Neural progenitor cell (in vitro differentiated cells): ENCODE results near the gene CSF1R. TPM values are rescaled to one million over a fixed set of nuclear protein-coding genes. Genes with fewer than 3 reads are reported as not detected.

Experiments used
- DNase-seq: peaks from one replicate; pipeline ENCODE4 v3.0.0-alpha.2; 2016; ENCODE audit warnings: low spot score
- H2AFZ ChIP-seq: fragments of 200-600 bp; sonication (generic); replicated peaks from 2 replicates; pipeline ENCODE4 v1.6.1; 2016; ENCODE audit warnings: antibody characterized with exemption
- H3F3A ChIP-seq: fragments of 200-600 bp; sonication (generic); 2 replicates; pipeline ENCODE4 v1.6.1; 2016; ENCODE audit warnings: antibody characterized with exemption, low read depth
- H3K27ac ChIP-seq: fragments of 200-600 bp; sonication (generic); 2 replicates; pipeline ENCODE4 v1.5.1; 2016; ENCODE audit warnings: mild to moderate bottlenecking
- H3K27me3 ChIP-seq: fragments of 200-600 bp; sonication (generic); 2 replicates; pipeline ENCODE4 v1.6.1; 2016; ENCODE audit warnings: mild to moderate bottlenecking, moderate library complexity
- H3K36me3 ChIP-seq: fragments of 200-600 bp; sonication (generic); 2 replicates; pipeline ENCODE4 v1.5.1; 2016
- H3K4me1 ChIP-seq: fragments of 200-600 bp; sonication (generic); 2 replicates; pipeline ENCODE4 v1.6.1; 2016; ENCODE audit warnings: mixed run types
- H3K4me2 ChIP-seq: fragments of 200-600 bp; sonication (generic); 2 replicates; pipeline ENCODE4 v1.6.1; 2016
- H3K4me3 ChIP-seq: fragments of 200-600 bp; sonication (generic); 2 replicates; pipeline ENCODE4 v1.5.1; 2016
- H3K79me2 ChIP-seq: fragments of 200-600 bp; sonication (generic); 2 replicates; pipeline ENCODE4 v1.6.1; 2016; ENCODE audit warnings: low read depth
- H3K9ac ChIP-seq: fragments of 200-600 bp; sonication (generic); 2 replicates; pipeline ENCODE4 v1.6.1; 2016
- H3K9me3 ChIP-seq: fragments of 200-600 bp; sonication (generic); 2 replicates; pipeline ENCODE4 v1.5.1; 2016; ENCODE audit warnings: low read depth
- H4K20me1 ChIP-seq: fragments of 200-600 bp; sonication (generic); 2 replicates; pipeline ENCODE4 v1.6.1; 2016; ENCODE audit warnings: low read depth
- H3K27ac Mint-ChIP-seq: 3 replicates; pipeline ENCODE4 v1.8.0; 2021; ENCODE audit warnings: mixed read lengths
- H3K27me3 Mint-ChIP-seq: 2 replicates; pipeline ENCODE4 v1.8.0; 2022; ENCODE audit warnings: low read depth, mild to moderate bottlenecking, inconsistent platforms, moderate library complexity, mixed read lengths; ENCODE audit not compliant: insufficient read depth
- H3K36me3 Mint-ChIP-seq: 3 replicates; pipeline ENCODE4 v1.8.0; 2021; ENCODE audit warnings: mixed read lengths
- H3K4me1 Mint-ChIP-seq: 3 replicates; pipeline ENCODE4 v1.8.0; 2021; ENCODE audit warnings: mixed read lengths
- H3K4me3 Mint-ChIP-seq: 3 replicates; pipeline ENCODE4 v1.8.0; 2021; ENCODE audit warnings: mild to moderate bottlenecking, moderate library complexity, mixed read lengths
- H3K9me3 Mint-ChIP-seq: 3 replicates; pipeline ENCODE4 v1.8.0; 2020; ENCODE audit warnings: mixed read lengths
- EZH2 ChIP-seq: fragments of 200-600 bp; sonication (generic); IDR thresholded peaks from 2 replicates; pipeline ENCODE4 v1.6.1; 2017; ENCODE audit warnings: antibody characterized with exemption, mild to moderate bottlenecking, moderate library complexity
- EZH2phosphoT487 ChIP-seq: fragments of 200-600 bp; sonication (generic); IDR thresholded peaks from 2 replicates; pipeline ENCODE4 v1.6.1; 2017; ENCODE audit warnings: antibody characterized with exemption
- total RNA-seq: library from RNA; depleted of rRNA; stranded (reverse); fragments of >200 nt; gene quantifications from 2 replicates; pipeline ENCODE4 v1.2.3, GENCODE V29; 2015; ENCODE audit warnings: low replicate concordance
- TF ChIP-seq, protein P1 (sequence below): fragments of 200-600 bp; sonication (generic); IDR thresholded peaks from 2 replicates; pipeline ENCODE4 v1.5.1; 2017; ENCODE audit warnings: antibody characterized with exemption, mild to moderate bottlenecking

The CSF1R gene
- total RNA-seq, 1 donor from 2014 or later: not detected

DNA sequence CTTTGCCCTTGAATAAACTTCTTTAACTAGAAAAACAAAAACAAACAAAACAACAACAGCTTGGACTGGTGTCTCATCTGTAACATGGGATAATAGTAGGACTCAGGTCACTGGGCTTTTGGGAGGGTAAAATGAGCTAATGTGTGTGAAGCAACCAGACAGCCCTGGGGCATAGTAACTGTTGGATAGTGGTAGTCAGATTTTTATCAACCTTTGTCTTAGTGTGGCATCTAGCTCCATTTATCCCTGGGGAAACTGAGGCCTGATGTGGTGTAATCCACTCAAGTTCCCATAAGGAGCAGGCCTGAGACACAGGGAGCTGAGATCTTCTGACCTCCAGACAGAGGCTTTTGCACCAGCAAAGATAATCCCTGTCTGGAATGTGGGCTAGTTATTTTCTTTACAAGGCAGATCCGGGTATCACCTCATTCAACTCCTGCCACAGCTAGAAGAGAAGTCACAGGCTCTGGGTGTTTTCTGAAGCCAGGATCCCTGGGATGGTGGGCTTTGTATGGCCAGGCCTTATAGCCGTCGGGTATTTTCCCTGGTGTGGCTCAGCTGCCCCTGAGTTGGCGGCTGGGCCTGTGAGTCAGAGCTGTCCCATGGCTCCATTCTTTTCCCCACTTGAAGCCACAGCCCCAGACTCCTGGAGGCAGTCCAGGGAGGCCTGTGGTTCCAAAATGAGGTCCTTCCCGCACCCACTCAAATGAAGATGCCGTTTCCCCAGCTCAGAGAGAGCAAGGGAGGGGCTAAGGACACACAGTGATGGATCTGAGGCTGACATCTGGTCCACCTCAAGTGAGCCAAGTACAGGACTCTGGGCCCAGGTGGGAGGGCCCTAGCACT lies 26.1 kb upstream of the CSF1R start:
- Mint-ChIP-seq H3K36me3 (no peaks in the 10 kb centered on the region), H3K4me3 (peak overlapping the region; percentile 31), H3K9me3 (no peaks in the 10 kb centered on the region), H3K4me1 (peaks cover 37% of the 10 kb centered on the region), H3K27me3 (peaks cover 3% of the 10 kb centered on the region), H3K27ac (peak overlapping the region; percentile 59)
- Histone ChIP-seq H3K4me1 (peaks cover 17% of the 10 kb centered on the region), H3K4me3 (no peak overlapping the region), H3K27me3 (no peaks in the 10 kb centered on the region), H2AFZ (no peak overlapping the region), H3K9me3 (no peaks in the 10 kb centered on the region), H4K20me1 (no peaks in the 10 kb centered on the region), H3K9ac (no peak overlapping the region), H3K4me2 (no peak overlapping the region), H3K27ac (no peak overlapping the region), H3K79me2 (no peaks in the 10 kb centered on the region), H3K36me3 (no peaks in the 10 kb centered on the region), H3F3A (peaks cover 8% of the 10 kb centered on the region)
- TF ChIP-seq EZH2 (no peak), EZH2phosphoT487 (no peak)
- TF ChIP-seq, protein P1, sequence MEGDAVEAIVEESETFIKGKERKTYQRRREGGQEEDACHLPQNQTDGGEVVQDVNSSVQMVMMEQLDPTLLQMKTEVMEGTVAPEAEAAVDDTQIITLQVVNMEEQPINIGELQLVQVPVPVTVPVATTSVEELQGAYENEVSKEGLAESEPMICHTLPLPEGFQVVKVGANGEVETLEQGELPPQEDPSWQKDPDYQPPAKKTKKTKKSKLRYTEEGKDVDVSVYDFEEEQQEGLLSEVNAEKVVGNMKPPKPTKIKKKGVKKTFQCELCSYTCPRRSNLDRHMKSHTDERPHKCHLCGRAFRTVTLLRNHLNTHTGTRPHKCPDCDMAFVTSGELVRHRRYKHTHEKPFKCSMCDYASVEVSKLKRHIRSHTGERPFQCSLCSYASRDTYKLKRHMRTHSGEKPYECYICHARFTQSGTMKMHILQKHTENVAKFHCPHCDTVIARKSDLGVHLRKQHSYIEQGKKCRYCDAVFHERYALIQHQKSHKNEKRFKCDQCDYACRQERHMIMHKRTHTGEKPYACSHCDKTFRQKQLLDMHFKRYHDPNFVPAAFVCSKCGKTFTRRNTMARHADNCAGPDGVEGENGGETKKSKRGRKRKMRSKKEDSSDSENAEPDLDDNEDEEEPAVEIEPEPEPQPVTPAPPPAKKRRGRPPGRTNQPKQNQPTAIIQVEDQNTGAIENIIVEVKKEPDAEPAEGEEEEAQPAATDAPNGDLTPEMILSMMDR: no peak
- DNase-seq: peak; percentile 73

GRCh38 chr5:150111122-150111521 lies 24.8 kb upstream of the CSF1R start:
- peak overlapping the region; percentile 7 for H3K4me2 ChIP-seq
- H3K4me1 Mint-ChIP-seq: peaks cover 41% of the 10 kb centered on the region

DNA sequence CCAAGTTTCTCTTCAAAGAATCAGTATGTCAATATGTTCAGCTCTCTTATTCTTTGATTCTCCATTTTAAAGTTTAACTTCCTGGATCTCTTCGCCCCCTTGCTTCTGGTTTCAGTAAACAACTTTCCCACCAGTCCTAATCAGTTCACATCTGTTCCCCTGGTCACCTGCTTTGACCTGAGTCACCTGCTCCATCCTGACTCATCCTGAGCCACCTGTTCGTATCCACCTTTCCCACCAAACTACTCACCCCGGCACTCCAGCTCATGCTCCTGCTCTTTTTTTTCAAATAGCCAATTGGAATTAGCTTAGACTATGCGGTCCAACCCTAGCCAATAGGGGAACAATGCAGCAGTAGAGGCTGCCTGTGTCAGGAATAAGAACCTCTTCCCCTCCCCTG lies 23.6 kb upstream of the CSF1R start:
- Mint-ChIP-seq H3K36me3 (no peaks in the 10 kb centered on the region), H3K4me1 (peaks cover 41% of the 10 kb centered on the region), H3K27ac (peak overlapping the region; percentile 74), H3K9me3 (no peaks in the 10 kb centered on the region), H3K4me3 (no peak overlapping the region), H3K27me3 (peaks cover 3% of the 10 kb centered on the region)
- Histone ChIP-seq H3K79me2 (no peaks in the 10 kb centered on the region), H3K27ac (no peak overlapping the region), H4K20me1 (no peaks in the 10 kb centered on the region), H3K36me3 (no peaks in the 10 kb centered on the region), H2AFZ (no peak overlapping the region), H3K9ac (no peak overlapping the region), H3K4me2 (no peak overlapping the region), H3K9me3 (no peaks in the 10 kb centered on the region), H3K4me3 (no peak overlapping the region), H3K27me3 (no peaks in the 10 kb centered on the region), H3F3A (peaks cover 8% of the 10 kb centered on the region), H3K4me1 (peaks cover 16% of the 10 kb centered on the region)
- TF ChIP-seq EZH2: no peak
- TF ChIP-seq EZH2phosphoT487: no peak
- TF ChIP-seq, protein P1: no peak
- DNase-seq: no peak

More at GRCh38 chr5:150111122-150111521, 24.8 kb upstream of the CSF1R start:
- peak; percentile 24 for DNase-seq
- no peaks in the 10 kb centered on the region for H3K27me3 ChIP-seq
- no peaks in the 10 kb centered on the region for H3K9me3 ChIP-seq
- H2AFZ ChIP-seq: no peak overlapping the region
- Mint-ChIP-seq H3K9me3 (no peaks in the 10 kb centered on the region), H3K27me3 (peaks cover 3% of the 10 kb centered on the region), H3K36me3 (no peaks in the 10 kb centered on the region), H3K27ac (peak overlapping the region; percentile 77), H3K4me3 (no peak overlapping the region)
- peaks cover 16% of the 10 kb centered on the region for H3K4me1 ChIP-seq
- no peaks in the 10 kb centered on the region for H3K36me3 ChIP-seq
- H3K79me2 ChIP-seq: no peaks in the 10 kb centered on the region
- no peaks in the 10 kb centered on the region for H4K20me1 ChIP-seq
- TF ChIP-seq EZH2: no peak
- TF ChIP-seq EZH2phosphoT487: no peak
- TF ChIP-seq, protein P1: no peak
- peaks cover 8% of the 10 kb centered on the region for H3F3A ChIP-seq
- no peak overlapping the region for H3K27ac ChIP-seq
- H3K4me3 ChIP-seq: no peak overlapping the region
- H3K9ac ChIP-seq: no peak overlapping the region
